Loucy (cell line): ENCODE results near the gene SPATC1L.

Experiments
- CTCF ChIP-seq: fragments of 200-600 bp; sonication (generic); conservative IDR thresholded peaks from 2 replicates; pipeline ENCODE4 v1.5.1; 2014; ENCODE audit warnings: mild to moderate bottlenecking, antibody characterized with exemption, low read length
- EZH2phosphoT487 ChIP-seq: fragments of 200-600 bp; IDR thresholded peaks from 2 replicates; pipeline ENCODE4 v1.6.1; 2018; ENCODE audit warnings: antibody characterized with exemption, mild to moderate bottlenecking, moderate library complexity, borderline replicate concordance

GRCh38 chr21:46181436-46181835 is 2.8 kb downstream of the SPATC1L start:
- TF ChIP-seq CTCF (no peak), EZH2phosphoT487 (no peak)
